ENCODE data around the gene AFF3. TPM values are rescaled to one million over a fixed set of nuclear protein-coding genes. Genes with fewer than 3 reads are reported as not detected.

The AFF3 gene
- total and polyA plus RNA-seq, 9 donors = 2.4 to 7.2 (median 3.7) TPM

DNA sequence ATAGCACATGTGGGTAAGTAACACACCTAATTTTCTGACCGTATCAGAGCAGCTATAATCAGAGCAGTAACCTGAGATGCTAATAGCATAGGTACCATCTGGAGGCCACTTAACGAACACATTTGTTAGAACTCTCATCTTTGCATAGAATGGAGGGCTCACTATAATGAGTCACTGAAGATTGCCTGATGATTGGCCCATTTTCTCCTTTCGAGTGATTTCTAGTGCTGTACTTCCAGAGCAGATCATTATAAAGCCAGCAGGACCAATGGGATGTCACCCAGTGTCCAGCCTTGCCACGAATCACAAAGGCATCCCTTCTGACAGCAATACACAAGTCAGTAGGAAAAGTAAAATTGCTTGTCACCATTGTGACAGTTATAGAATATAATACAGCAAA lies 570.9 kb downstream of the AFF3 start:
- H3K4me3 ChIP-seq (ENCODE audit: low read length) = no peak overlapping the region
- no peaks in the 10 kb centered on the region for H3K27me3 ChIP-seq (ENCODE audit: control insufficient read depth, insufficient read depth, low read length)
- 50% methylated on average over 1 of the region's 4 CpGs for WGBS (ENCODE audit: insufficient coverage)
- H3K4me1 ChIP-seq (ENCODE audit: control insufficient read depth, insufficient read depth, low read length) = peaks cover 6% of the 10 kb centered on the region
- H3K27ac ChIP-seq (ENCODE audit: low read length) = no peak overlapping the region
- DNase-seq = no peak
- H3K36me3 ChIP-seq (ENCODE audit: control insufficient read depth, insufficient read depth, low read length) = no peaks in the 10 kb centered on the region
- no peaks in the 10 kb centered on the region for H3K9me3 ChIP-seq (replicated peaks; ENCODE audit: control insufficient read depth, low read depth, low read length)

DNA sequence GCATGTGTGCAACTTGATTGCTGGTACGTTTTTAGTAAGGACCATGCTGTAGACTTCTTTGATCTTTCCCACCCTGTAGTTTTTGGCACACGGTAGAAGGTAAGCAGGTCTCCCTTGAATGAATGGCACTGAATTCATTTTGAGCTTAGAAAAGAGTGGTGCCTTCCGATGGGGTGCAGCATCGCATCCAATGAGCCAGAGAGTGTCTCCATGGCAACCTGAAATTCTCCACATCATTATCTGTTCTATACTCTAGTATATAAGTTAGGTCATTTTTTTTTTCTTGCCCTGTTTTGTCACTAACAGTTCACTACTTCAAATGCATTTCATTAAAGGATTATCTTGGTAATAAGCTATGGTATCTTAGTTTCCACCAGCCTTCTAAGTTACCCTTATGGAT lies 571.4 kb downstream of the AFF3 start:
- no CpG with 5 or more reads among the region's 4 CpGs for WGBS (ENCODE audit: insufficient coverage)
- Histone ChIP-seq H3K4me3 (ENCODE audit: low read length) (no peak overlapping the region), H3K9me3 (replicated peaks; ENCODE audit: control insufficient read depth, low read depth, low read length) (no peaks in the 10 kb centered on the region), H3K27me3 (ENCODE audit: control insufficient read depth, insufficient read depth, low read length) (no peaks in the 10 kb centered on the region), H3K4me1 (ENCODE audit: control insufficient read depth, insufficient read depth, low read length) (peaks cover 6% of the 10 kb centered on the region), H3K36me3 (ENCODE audit: control insufficient read depth, insufficient read depth, low read length) (no peaks in the 10 kb centered on the region), H3K27ac (ENCODE audit: low read length) (no peak overlapping the region)
- DNase-seq = no peak

DNA sequence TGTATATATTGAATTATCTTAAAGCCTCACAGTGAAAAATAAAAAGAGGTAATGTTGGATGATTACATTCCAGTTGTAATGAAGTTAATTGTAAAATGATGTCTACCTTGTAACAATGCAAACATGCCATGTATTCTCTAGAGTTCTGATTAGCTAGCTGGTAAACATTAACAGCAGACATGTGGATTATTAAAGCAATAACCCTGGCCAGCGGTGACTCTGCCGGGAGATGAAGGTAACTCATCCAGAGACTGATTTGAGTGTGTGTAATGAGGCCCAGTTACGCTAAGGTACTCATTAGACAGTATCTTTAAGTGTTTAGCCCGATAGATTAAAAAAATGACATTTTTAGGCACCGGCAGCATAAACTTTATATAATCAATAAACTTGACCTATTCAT lies 573.0 kb downstream of the AFF3 start:
- Histone ChIP-seq H3K4me3 (ENCODE audit: low read length) (no peak overlapping the region), H3K9me3 (replicated peaks; ENCODE audit: control insufficient read depth, low read depth, low read length) (no peaks in the 10 kb centered on the region), H3K36me3 (ENCODE audit: control insufficient read depth, insufficient read depth, low read length) (no peaks in the 10 kb centered on the region), H3K27ac (ENCODE audit: low read length) (no peak overlapping the region), H3K27me3 (ENCODE audit: control insufficient read depth, insufficient read depth, low read length) (no peaks in the 10 kb centered on the region), H3K4me1 (ENCODE audit: control insufficient read depth, insufficient read depth, low read length) (peaks cover 6% of the 10 kb centered on the region)
- WGBS (ENCODE audit: insufficient coverage) = 89% methylated on average over 2 of the region's 5 CpGs
- DNase-seq = no peak

DNA sequence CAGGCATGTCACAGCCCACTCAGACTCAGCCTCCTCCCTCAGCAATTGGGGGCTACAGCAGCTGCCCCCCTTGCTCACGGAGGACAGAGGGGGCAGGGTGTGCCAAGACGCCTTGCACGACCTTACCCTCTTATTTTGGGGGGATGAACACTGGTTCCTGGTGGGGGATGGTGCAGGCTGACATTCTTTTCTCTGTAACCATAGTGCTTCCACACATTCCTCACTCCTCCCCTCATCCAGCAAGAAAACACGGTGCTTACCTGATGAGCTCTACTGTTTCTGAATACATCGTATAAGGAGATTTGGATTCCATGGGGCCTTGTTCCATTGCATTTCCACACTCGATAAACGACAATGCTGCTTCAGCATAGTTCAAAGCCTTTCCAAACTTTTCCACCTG lies 577.2 kb downstream of the AFF3 start:
- no peaks in the 10 kb centered on the region for H3K27me3 ChIP-seq (ENCODE audit: control insufficient read depth, insufficient read depth, low read length)
- DNase-seq = no peak
- WGBS (ENCODE audit: insufficient coverage) = 79% methylated on average over 2 of the region's 7 CpGs
- H3K27ac ChIP-seq (ENCODE audit: low read length) = no peak overlapping the region
- no peaks in the 10 kb centered on the region for H3K9me3 ChIP-seq (replicated peaks; ENCODE audit: control insufficient read depth, low read depth, low read length)
- no peaks in the 10 kb centered on the region for H3K36me3 ChIP-seq (ENCODE audit: control insufficient read depth, insufficient read depth, low read length)
- no peaks in the 10 kb centered on the region for H3K4me1 ChIP-seq (ENCODE audit: control insufficient read depth, insufficient read depth, low read length)
- H3K4me3 ChIP-seq (ENCODE audit: low read length) = no peak overlapping the region

DNA sequence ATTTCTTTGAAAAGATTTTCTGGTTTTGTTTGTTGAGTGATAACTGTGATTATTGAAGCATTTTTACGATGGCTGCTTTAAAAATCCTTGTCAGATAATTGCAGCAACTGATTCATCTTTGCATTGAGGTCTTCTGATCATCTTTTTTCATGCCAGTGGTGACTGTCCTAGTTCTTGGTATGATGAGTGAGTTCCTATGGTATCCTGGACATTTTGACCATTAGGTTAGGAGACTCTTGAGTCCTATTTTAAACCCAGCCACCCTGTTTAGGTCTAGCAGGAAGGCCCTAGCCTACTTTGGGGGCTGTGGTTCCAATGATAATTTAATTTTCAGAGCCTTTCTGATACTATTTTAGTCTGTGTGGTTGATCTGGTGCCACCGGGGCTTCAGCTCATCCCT lies 579.9 kb downstream of the AFF3 start:
- Histone ChIP-seq H3K4me3 (ENCODE audit: low read length) (no peak overlapping the region), H3K27ac (ENCODE audit: low read length) (no peak overlapping the region), H3K4me1 (ENCODE audit: control insufficient read depth, insufficient read depth, low read length) (no peaks in the 10 kb centered on the region), H3K27me3 (ENCODE audit: control insufficient read depth, insufficient read depth, low read length) (no peaks in the 10 kb centered on the region), H3K36me3 (ENCODE audit: control insufficient read depth, insufficient read depth, low read length) (no peaks in the 10 kb centered on the region), H3K9me3 (replicated peaks; ENCODE audit: control insufficient read depth, low read depth, low read length) (no peaks in the 10 kb centered on the region)
- DNase-seq = no peak
- 80% methylated on average over 1 of the region's 2 CpGs for WGBS (ENCODE audit: insufficient coverage)

DNA sequence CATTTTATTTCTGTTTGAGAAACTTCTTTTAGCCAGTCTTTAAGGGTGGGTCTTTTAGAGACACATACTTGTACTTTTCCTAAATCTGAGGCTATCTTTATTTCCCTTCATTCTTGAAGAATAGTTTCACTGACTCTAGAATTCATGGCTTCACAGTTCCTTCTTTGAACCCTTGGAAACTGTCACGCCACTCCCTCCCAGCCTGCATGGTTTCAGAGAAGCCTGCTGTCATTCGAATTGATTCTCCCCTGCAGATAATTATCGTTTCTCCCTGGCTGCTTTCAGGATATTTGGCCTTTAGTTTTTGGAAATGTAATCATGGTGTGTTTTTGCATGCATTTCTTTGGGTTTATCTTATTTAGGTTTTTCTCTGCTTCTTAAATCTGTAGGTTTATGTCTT lies 580.6 kb downstream of the AFF3 start:
- DNase-seq = no peak
- no peak overlapping the region for H3K27ac ChIP-seq (ENCODE audit: low read length)
- H3K4me1 ChIP-seq (ENCODE audit: control insufficient read depth, insufficient read depth, low read length) = no peaks in the 10 kb centered on the region
- no peaks in the 10 kb centered on the region for H3K36me3 ChIP-seq (ENCODE audit: control insufficient read depth, insufficient read depth, low read length)
- H3K27me3 ChIP-seq (ENCODE audit: control insufficient read depth, insufficient read depth, low read length) = no peaks in the 10 kb centered on the region
- H3K4me3 ChIP-seq (ENCODE audit: low read length) = no peak overlapping the region
- 84% methylated on average over 2 of the region's 3 CpGs for WGBS (ENCODE audit: insufficient coverage)
- H3K9me3 ChIP-seq (replicated peaks; ENCODE audit: control insufficient read depth, low read depth, low read length) = no peaks in the 10 kb centered on the region

DNA sequence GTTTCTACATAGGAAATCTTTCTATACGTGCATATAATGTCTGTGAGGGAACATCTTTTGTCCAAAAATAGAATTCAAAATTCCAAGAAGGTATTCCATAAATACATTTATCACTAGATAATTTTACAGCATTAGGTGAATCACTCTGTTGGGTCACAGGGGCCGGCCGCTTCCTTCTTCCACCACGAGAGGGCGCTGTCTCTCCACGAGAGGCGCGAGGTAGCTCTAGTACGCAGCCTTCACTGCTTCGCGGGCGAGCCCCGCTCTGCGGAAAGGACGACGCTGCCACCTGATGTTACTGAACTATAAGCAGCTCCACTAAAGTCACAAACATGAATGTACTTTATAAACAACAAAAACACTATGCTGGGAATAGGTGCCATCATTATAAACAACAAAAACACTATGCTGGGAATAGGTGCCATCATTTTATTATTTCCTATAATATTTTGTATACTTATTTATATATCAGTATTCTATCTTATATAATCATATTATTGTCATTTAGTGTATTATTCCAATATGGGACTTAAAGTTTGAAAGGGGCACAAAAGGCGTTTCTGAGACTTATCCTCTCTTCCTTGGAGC lies 583.2 kb downstream of the AFF3 start:
- no peak overlapping the region for H3K27ac ChIP-seq (ENCODE audit: low read length)
- no peaks in the 10 kb centered on the region for H3K9me3 ChIP-seq (replicated peaks; ENCODE audit: control insufficient read depth, low read depth, low read length)
- DNase-seq = peak; percentile 82
- H3K36me3 ChIP-seq (ENCODE audit: control insufficient read depth, insufficient read depth, low read length) = peaks cover 2% of the 10 kb centered on the region
- no peaks in the 10 kb centered on the region for H3K27me3 ChIP-seq (ENCODE audit: control insufficient read depth, insufficient read depth, low read length)
- H3K4me1 ChIP-seq (ENCODE audit: control insufficient read depth, insufficient read depth, low read length) = no peaks in the 10 kb centered on the region
- WGBS (ENCODE audit: insufficient coverage) = 0% methylated on average over 9 of the region's 17 CpGs
- H3K4me3 ChIP-seq (ENCODE audit: low read length) = no peak overlapping the region

DNA sequence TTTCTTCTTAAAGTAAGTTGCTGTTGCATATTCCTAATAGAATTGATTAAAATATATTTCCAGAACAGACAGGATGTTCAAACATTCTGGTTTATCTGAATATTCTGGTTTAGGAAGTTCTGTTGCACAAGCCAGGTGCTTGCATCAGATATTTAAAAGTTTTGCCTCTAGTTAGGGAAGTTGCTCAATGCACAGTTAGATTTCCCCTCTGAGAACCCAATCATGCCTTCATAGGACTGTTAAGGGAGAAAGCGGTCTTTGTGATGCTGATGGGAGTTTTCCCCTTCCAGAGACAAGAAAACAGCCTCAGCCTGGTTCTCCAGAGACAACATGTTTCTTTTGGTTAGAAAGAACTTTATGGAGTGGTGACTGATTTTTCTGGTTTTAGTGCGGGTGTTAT lies 587.0 kb downstream of the AFF3 start:
- Histone ChIP-seq H3K27me3 (ENCODE audit: control insufficient read depth, insufficient read depth, low read length) (no peaks in the 10 kb centered on the region), H3K9me3 (replicated peaks; ENCODE audit: control insufficient read depth, low read depth, low read length) (no peaks in the 10 kb centered on the region), H3K27ac (ENCODE audit: low read length) (no peak overlapping the region), H3K4me1 (ENCODE audit: control insufficient read depth, insufficient read depth, low read length) (no peaks in the 10 kb centered on the region), H3K36me3 (ENCODE audit: control insufficient read depth, insufficient read depth, low read length) (peaks cover 2% of the 10 kb centered on the region), H3K4me3 (ENCODE audit: low read length) (no peak overlapping the region)
- no peak for DNase-seq
- WGBS (ENCODE audit: insufficient coverage) = no CpG with 5 or more reads among the region's 2 CpGs

DNA sequence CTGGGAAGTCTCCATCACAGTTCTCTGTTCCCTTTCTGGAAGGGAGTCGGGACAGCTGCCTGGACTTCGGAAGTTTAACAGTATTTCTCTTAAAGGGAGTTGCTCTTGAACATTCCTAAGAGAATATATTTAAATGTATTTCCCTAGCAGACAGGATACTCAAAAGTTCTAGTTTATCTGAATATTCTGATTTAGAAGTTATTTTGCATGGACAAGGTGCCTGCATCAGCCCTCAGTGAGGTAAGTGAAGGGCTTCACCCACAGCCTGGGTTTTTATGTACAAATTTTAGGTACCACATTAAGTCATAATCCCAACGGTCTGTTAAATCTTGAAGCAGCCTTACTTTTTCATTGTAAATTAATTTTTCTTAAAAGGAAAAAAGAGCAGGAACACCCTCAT lies 587.5 kb downstream of the AFF3 start:
- H3K4me1 ChIP-seq (ENCODE audit: control insufficient read depth, insufficient read depth, low read length) = no peaks in the 10 kb centered on the region
- no peak for DNase-seq
- H3K4me3 ChIP-seq (ENCODE audit: low read length) = no peak overlapping the region
- no CpG with 5 or more reads among the region's 3 CpGs for whole genome bisulfite sequencing (ENCODE audit: insufficient coverage)
- H3K9me3 ChIP-seq (replicated peaks; ENCODE audit: control insufficient read depth, low read depth, low read length) = no peaks in the 10 kb centered on the region
- H3K27me3 ChIP-seq (ENCODE audit: control insufficient read depth, insufficient read depth, low read length) = no peaks in the 10 kb centered on the region
- peaks cover 2% of the 10 kb centered on the region for H3K36me3 ChIP-seq (ENCODE audit: control insufficient read depth, insufficient read depth, low read length)
- H3K27ac ChIP-seq (ENCODE audit: low read length) = no peak overlapping the region

DNA sequence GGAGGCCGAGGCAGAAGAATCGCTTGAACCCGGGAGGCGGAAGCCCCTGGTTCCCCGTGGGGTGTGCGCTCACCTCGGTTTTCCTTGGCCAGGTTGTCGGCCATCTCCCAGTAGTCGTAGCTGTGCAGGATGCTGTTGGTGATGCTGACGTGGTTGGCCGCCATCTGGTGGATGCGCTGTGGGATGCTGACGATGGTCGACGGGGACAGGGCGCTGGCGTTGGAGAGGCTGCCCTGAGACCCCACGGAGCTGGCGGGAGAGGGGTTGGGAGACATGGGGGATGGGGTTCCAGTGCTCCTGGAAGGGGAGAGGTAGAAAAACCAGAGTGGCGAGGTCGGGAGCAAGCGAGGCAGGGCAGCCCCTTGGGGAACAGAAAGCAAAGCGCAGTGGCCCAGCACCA lies 588.2 kb downstream of the AFF3 start:
- WGBS (ENCODE audit: insufficient coverage) = 66% methylated on average over 19 of the region's 23 CpGs
- Histone ChIP-seq H3K9me3 (replicated peaks; ENCODE audit: control insufficient read depth, low read depth, low read length) (no peaks in the 10 kb centered on the region), H3K27ac (ENCODE audit: low read length) (no peak overlapping the region), H3K4me1 (ENCODE audit: control insufficient read depth, insufficient read depth, low read length) (no peaks in the 10 kb centered on the region), H3K36me3 (ENCODE audit: control insufficient read depth, insufficient read depth, low read length) (peaks cover 2% of the 10 kb centered on the region), H3K4me3 (ENCODE audit: low read length) (no peak overlapping the region), H3K27me3 (ENCODE audit: control insufficient read depth, insufficient read depth, low read length) (no peaks in the 10 kb centered on the region)
- DNase-seq = no peak

DNA sequence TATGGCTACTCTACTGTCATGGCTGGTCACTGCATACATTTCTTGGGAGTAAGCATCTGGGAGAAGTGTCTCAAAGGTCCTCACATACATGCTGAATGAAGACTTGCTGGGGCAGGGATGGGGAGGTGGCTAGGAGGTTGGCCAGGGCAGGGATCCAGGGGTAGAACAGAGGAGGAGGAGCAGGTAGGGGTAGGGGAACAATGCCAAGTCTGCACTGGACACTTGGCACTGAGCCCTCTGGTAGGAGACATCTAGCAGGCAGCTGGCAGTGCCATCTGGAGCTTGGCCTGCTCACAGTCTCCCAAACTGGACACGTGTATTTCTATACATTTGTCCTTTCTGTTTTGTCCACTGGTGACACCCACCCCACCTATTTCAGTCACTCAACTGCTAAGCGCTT lies 589.9 kb downstream of the AFF3 start:
- Histone ChIP-seq H3K27ac (ENCODE audit: low read length) (no peak overlapping the region), H3K36me3 (ENCODE audit: control insufficient read depth, insufficient read depth, low read length) (peaks cover 2% of the 10 kb centered on the region), H3K27me3 (ENCODE audit: control insufficient read depth, insufficient read depth, low read length) (no peaks in the 10 kb centered on the region), H3K4me1 (ENCODE audit: control insufficient read depth, insufficient read depth, low read length) (no peaks in the 10 kb centered on the region), H3K4me3 (ENCODE audit: low read length) (no peak overlapping the region), H3K9me3 (replicated peaks; ENCODE audit: control insufficient read depth, low read depth, low read length) (no peaks in the 10 kb centered on the region)
- 100% methylated on average over 2 of the region's 2 CpGs for WGBS (ENCODE audit: insufficient coverage)
- no peak for DNase-seq

All from muscle of leg (tissue), 11 donors.